ENCODE results near the gene ACTN1.

DNA sequence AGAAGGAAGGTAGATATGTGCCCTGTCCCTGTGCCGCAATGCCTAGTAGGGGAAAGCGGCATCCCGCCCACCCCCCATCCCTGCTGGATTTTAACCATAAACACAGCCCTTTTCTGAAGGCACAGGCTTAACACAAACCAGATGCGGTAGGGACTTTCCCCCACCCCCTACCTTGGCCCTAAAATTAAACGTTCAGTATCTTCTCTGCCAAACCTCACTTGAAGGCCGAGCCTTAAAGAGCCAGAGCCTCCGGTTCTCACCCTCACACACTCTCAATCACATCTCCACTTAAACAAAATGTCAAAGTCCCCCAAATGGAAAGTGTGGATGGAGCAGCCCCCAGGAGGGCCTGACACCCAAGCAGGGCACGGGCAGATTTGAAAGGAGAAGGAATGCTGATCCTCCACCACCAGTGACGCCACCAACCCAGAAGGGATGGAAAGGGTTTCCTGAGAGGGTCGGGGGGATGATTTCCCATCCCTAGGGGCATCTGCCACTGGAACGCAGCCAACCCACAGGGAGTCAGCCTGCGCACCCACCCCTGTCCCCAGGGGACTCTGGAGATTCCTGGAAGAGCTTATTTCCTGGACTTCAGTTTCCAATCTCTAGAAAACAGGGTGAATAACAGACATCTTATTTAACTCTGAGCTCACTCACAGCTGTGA, 26.4 kb downstream of the ACTN1 start:
- TF ChIP-seq, protein P1, sequence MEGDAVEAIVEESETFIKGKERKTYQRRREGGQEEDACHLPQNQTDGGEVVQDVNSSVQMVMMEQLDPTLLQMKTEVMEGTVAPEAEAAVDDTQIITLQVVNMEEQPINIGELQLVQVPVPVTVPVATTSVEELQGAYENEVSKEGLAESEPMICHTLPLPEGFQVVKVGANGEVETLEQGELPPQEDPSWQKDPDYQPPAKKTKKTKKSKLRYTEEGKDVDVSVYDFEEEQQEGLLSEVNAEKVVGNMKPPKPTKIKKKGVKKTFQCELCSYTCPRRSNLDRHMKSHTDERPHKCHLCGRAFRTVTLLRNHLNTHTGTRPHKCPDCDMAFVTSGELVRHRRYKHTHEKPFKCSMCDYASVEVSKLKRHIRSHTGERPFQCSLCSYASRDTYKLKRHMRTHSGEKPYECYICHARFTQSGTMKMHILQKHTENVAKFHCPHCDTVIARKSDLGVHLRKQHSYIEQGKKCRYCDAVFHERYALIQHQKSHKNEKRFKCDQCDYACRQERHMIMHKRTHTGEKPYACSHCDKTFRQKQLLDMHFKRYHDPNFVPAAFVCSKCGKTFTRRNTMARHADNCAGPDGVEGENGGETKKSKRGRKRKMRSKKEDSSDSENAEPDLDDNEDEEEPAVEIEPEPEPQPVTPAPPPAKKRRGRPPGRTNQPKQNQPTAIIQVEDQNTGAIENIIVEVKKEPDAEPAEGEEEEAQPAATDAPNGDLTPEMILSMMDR (IDR thresholded peaks at IDR 0.05; ENCODE audit: low read length): no peak
- TF ChIP-seq EZH2 (IDR thresholded peaks at IDR 0.05; ENCODE audit: borderline replicate concordance, low read length): no peak
